Immature natural killer cell (primary cell): ENCODE results near the gene ZFP69B. TPM values are rescaled to one million over a fixed set of nuclear protein-coding genes. Genes with fewer than 3 reads are reported as not detected.

Source experiments
- DNase-seq, 3 donors: peaks; one replicate each; pipeline ENCODE4 v3.0.0; 2022; ENCODE audit warnings: mixed read lengths in 1 of 3
- H3K27ac Mint-ChIP-seq, 6 donors: one replicate each; pipeline ENCODE4 v1.8.0; 2020; ENCODE audit warnings: mixed read lengths in 6 of 6, mild to moderate bottlenecking in 5 of 6, inconsistent platforms in 4 of 6, moderate library complexity in 3 of 6
- H3K27me3 Mint-ChIP-seq, 3 donors: one replicate each; pipeline ENCODE4 v1.8.0; 2020 to 2021; ENCODE audit warnings: low read depth in 3 of 3, mild to moderate bottlenecking in 3 of 3, mixed read lengths in 3 of 3, moderate library complexity in 3 of 3, inconsistent platforms in 1 of 3
- H3K36me3 Mint-ChIP-seq, 3 donors: one replicate each; pipeline ENCODE4 v1.8.0; 2020; ENCODE audit warnings: mixed read lengths in 3 of 3, inconsistent platforms in 2 of 3, mild to moderate bottlenecking in 2 of 3
- H3K4me1 Mint-ChIP-seq, 2 donors: one replicate each; pipeline ENCODE4 v1.8.0; 2020; ENCODE audit warnings: inconsistent platforms in 2 of 2, mild to moderate bottlenecking in 2 of 2, mixed read lengths in 2 of 2, moderate library complexity in 1 of 2
- H3K4me3 Mint-ChIP-seq, 5 donors: one replicate each; pipeline ENCODE4 v1.8.0; 2020; ENCODE audit warnings: mild to moderate bottlenecking in 5 of 5, mixed read lengths in 5 of 5, inconsistent platforms in 3 of 5, moderate library complexity in 3 of 5
- H3K9me3 Mint-ChIP-seq, 6 donors: one replicate each; pipeline ENCODE4 v1.8.0; 2020; ENCODE audit warnings: mild to moderate bottlenecking in 6 of 6, mixed read lengths in 6 of 6, inconsistent platforms in 4 of 6, moderate library complexity in 3 of 6
- polyA plus RNA-seq, 3 donors: library from polyadenylated mRNA; unstranded; fragments of 300-500 nt; fragmentation: Illumina TruSeq; gene quantifications; one replicate each; pipeline ENCODE4 v1.2.3, GENCODE V29; 2021

The ZFP69B gene
- polyA plus RNA-seq, 3 donors from 2014 or later = 0.92 to 1.3 TPM; not detected in 1

DNA sequence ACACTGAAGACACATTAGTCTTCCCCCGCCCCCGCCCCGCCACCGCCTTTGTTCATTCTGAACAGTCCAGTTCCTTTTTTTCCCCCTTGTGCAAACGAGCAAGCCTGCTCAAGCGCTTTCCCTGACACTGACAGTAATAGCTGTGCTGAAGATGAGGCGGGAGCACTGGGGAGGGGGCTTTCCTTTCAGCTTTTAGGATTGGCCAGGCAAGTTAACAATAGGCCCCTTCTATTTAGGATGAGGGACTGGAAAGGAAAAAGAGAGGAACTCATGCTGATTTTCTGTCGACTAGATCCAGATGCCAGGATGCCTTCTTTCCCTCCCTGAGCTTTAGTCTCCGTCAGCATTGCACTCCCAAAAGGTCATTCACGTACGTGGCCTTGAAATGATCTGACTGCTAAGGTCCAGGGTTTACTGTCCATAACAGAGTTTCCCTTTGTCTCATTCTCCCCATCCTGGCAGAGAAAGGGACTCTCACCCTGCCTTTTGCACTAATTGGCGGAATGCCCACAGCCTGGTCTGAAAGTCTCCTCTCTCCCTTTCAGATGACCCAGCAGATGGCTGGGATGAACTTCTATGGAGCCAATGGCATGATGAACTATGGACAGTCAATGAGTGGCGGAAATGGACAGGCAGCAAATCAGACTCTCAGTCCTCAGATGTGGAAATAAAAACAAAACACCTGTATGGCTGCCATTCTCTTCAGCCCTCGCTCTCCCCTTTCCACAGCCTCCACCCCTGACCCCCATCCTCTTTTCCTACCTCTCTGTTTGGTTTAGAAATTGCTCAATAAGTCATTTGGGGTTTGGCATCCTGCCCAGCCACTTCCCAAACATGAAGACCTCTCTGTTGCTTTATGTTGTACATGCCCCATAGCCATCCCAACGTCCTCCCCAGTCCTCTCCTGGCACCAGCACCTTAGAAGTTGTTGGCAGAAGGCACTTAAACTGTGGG lies 28.6 kb upstream of the ZFP69B start:
- Mint-ChIP-seq H3K27ac (peak overlapping the region in 4 of 6 donors; percentile 10 to 45 (median 26)), H3K4me3 (no peak overlapping the region), H3K4me1 (peaks cover 6 to 8% of the 10 kb centered on the region in 2 donors), H3K36me3 (peaks cover 39 to 60% (median 40%) of the 10 kb centered on the region in 3 donors), H3K27me3 (peaks cover 0 to 5% (median 2%) of the 10 kb centered on the region in 3 donors), H3K9me3 (no peaks in the 10 kb centered on the region)
- DNase-seq = no peak

DNA sequence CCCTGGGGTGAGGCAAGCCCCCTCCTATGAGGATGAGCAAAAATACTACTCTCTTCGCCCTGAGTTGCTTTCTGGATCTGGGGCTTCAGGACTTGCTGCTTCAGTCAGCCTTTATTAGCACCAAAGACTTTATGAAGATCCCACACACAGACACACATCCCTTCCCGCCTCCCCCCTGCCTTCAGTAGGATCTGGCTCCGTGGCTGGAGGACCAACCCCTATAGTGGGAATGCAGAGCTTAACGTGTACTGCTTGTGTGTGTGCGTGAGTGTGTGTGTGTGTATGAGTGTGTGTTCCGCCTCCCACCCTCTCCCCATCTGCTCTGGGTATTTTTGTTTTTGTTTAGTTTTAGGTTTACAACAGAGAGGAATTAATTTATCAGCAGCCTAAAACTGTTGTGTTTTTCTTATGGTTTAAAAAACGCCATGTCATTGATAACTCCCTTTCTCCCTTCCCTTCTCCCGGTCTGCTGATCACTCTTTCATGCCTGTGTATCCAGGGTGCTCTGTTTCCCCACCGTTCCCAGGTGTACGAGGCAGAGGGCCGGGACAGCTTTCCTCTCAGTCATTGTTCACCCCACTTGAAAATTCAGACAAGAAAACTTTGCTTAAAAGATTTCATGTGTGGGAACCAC lies 27.5 kb upstream of the ZFP69B start:
- peaks cover 0 to 5% (median 2%) of the 10 kb centered on the region in 3 donors for H3K27me3 Mint-ChIP-seq
- DNase-seq = no peak
- H3K36me3 Mint-ChIP-seq = peaks cover 32 to 51% (median 32%) of the 10 kb centered on the region in 3 donors
- peak overlapping the region in 1 of 6 donors; percentile 67 for H3K27ac Mint-ChIP-seq
- H3K4me3 Mint-ChIP-seq = no peak overlapping the region
- H3K9me3 Mint-ChIP-seq = no peaks in the 10 kb centered on the region
- H3K4me1 Mint-ChIP-seq = peaks cover 4 to 6% of the 10 kb centered on the region in 2 donors

DNA sequence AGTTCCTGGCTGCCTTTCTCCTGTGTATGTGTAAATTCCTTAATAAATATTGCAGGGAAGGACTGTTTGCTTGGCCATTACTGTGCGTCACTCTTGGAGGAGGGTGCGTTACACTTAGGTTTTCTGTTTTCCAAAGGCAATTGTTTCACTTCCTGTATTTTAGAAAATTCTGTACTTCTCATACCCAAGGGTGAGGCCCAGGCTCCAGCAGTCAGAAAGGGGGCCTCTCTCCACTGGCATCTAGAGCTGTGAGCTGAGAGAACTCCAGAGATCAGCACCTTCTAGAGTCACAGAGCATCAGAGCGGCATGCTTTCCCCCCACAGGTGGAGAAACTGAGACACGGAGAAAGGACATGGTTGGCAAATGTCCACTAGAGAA lies 27.0 kb upstream of the ZFP69B start:
- no peak overlapping the region for H3K27ac Mint-ChIP-seq
- no peak overlapping the region for H3K4me3 Mint-ChIP-seq
- peaks cover 0 to 5% (median 2%) of the 10 kb centered on the region in 3 donors for H3K27me3 Mint-ChIP-seq
- H3K9me3 Mint-ChIP-seq = no peaks in the 10 kb centered on the region
- no peak for DNase-seq
- peaks cover 4 to 6% of the 10 kb centered on the region in 2 donors for H3K4me1 Mint-ChIP-seq
- H3K36me3 Mint-ChIP-seq = peaks cover 28 to 47% (median 28%) of the 10 kb centered on the region in 3 donors

GRCh38 chr1:40423951-40424618 lies 26.2 kb upstream of the ZFP69B start:
- no peaks in the 10 kb centered on the region for H3K9me3 Mint-ChIP-seq
- H3K27me3 Mint-ChIP-seq = peaks cover 0 to 5% (median 0%) of the 10 kb centered on the region in 3 donors
- H3K36me3 Mint-ChIP-seq = peaks cover 20 to 39% (median 20%) of the 10 kb centered on the region in 3 donors
- peak overlapping the region in 4 of 6 donors; percentile 7 to 52 (median 35) for H3K27ac Mint-ChIP-seq
- no peak overlapping the region for H3K4me3 Mint-ChIP-seq
- no peak for DNase-seq
- peaks cover 4 to 6% of the 10 kb centered on the region in 2 donors for H3K4me1 Mint-ChIP-seq

DNA sequence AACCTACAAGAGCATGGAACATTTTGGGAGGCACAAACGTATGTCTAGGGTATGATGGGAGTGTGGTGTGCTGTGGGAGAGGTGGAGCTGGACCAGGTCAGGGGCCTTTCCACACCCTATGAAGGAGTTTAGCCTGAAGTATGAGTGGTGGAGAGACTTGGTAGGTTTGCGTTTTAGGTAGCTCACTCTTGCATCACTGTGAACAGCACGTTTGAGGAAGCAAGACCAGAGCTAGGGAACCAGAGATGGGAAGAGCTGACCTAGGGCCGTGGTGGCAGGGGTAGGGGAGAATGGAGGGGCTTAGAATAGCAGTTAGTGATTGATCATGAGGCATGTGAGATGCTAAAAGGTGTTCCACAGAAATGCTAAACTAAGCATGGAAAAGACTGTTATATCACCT lies 25.1 kb upstream of the ZFP69B start:
- DNase-seq = no peak
- H3K36me3 Mint-ChIP-seq = peaks cover 18 to 34% (median 20%) of the 10 kb centered on the region in 3 donors
- peaks cover 4 to 6% of the 10 kb centered on the region in 2 donors for H3K4me1 Mint-ChIP-seq
- H3K4me3 Mint-ChIP-seq = no peak overlapping the region
- H3K27me3 Mint-ChIP-seq = peaks cover 0 to 5% (median 0%) of the 10 kb centered on the region in 3 donors
- no peaks in the 10 kb centered on the region for H3K9me3 Mint-ChIP-seq
- peak overlapping the region in 2 of 6 donors; percentile 22 to 25 for H3K27ac Mint-ChIP-seq

- peak overlapping the region in 1 of 6 donors; percentile 43 for H3K27ac Mint-ChIP-seq
- H3K4me1 Mint-ChIP-seq = peaks cover 0 to 1% of the 10 kb centered on the region in 2 donors
- no peaks in the 10 kb centered on the region for H3K9me3 Mint-ChIP-seq
- H3K4me3 Mint-ChIP-seq = no peak overlapping the region
- H3K36me3 Mint-ChIP-seq = peaks cover 0 to 4% (median under 1%) of the 10 kb centered on the region in 3 donors
- peaks cover 0 to 2% (median 0%) of the 10 kb centered on the region in 3 donors for H3K27me3 Mint-ChIP-seq
- no peak for DNase-seq
These were observed 18.9 kb upstream of the ZFP69B start for GRCh38 chr1:40431385-40431784.

DNA sequence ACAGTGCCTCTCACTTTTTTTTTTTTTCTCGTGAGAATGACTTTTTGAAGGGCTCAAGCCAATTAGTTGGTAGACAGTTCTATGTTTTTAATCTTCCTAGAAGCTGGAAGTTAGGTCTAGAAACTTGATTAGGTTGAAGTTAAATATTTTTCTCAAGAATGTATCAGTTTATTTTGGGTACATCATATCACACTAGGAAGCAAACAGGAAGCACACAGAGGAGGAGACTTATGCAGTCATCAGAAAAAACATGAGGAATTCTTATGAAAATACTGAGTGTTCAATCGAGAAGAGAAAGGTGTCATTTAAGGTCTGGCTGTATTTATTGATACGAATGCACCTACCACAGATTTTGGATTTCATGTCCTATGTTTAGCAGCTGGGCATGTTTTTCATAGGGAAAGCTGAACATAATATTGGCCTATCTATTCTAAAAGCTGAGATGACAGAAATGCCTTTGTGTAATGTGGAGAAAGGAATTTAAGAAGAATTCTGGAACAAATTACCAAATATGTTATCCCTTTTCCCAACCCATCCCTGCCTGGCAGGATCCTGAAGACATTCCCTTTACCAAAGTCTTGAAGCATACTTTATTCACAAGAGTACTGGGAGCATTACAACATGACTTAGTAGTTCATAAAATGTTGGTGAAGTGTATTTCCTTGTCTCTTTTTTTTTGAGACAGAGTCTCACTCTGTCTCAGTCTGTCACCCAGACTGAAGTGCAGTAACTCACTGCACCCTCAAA lies 17.5 kb upstream of the ZFP69B start:
- no peaks in the 10 kb centered on the region for H3K4me1 Mint-ChIP-seq
- no peak overlapping the region for H3K27ac Mint-ChIP-seq
- H3K36me3 Mint-ChIP-seq = peaks cover 0 to 3% (median 0%) of the 10 kb centered on the region in 3 donors

GRCh38 chr1:40435471-40435870 lies 14.8 kb upstream of the ZFP69B start:
- no peak overlapping the region for H3K4me3 Mint-ChIP-seq
- no peaks in the 10 kb centered on the region for H3K4me1 Mint-ChIP-seq
- peaks cover 0 to 3% (median 0%) of the 10 kb centered on the region in 3 donors for H3K27me3 Mint-ChIP-seq
- peaks cover 0 to 3% (median 0%) of the 10 kb centered on the region in 3 donors for H3K36me3 Mint-ChIP-seq
- no peak for DNase-seq
- no peaks in the 10 kb centered on the region for H3K9me3 Mint-ChIP-seq
- no peak overlapping the region for H3K27ac Mint-ChIP-seq

More for the DNA sequence above, 17.5 kb upstream of the ZFP69B start:
- Mint-ChIP-seq H3K9me3 (no peaks in the 10 kb centered on the region), H3K4me3 (no peak overlapping the region), H3K27me3 (peaks cover 0 to 2% (median 0%) of the 10 kb centered on the region in 3 donors)
- DNase-seq = no peak

DNA sequence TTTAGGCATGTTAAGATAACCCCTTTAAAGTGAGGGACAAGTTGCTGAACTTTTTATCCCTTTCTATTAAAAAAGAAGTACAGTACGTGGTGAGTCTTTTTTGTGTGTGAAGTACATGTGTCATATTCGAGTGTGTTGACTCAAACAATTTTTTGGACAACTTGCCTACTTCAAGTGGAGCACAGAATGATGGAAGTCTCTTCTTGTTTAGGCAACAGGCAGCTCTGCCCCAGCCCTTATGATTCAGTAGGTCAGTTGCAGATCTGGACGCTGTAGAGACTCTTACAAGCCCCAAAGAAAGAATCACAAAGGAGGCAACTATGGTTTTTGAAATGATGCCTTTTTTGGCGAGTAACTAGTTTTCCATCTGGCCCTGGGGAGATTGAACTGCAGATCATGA lies 14.4 kb upstream of the ZFP69B start:
- H3K36me3 Mint-ChIP-seq = peaks cover 0 to 3% (median 0%) of the 10 kb centered on the region in 3 donors
- H3K27ac Mint-ChIP-seq = no peak overlapping the region

DNA sequence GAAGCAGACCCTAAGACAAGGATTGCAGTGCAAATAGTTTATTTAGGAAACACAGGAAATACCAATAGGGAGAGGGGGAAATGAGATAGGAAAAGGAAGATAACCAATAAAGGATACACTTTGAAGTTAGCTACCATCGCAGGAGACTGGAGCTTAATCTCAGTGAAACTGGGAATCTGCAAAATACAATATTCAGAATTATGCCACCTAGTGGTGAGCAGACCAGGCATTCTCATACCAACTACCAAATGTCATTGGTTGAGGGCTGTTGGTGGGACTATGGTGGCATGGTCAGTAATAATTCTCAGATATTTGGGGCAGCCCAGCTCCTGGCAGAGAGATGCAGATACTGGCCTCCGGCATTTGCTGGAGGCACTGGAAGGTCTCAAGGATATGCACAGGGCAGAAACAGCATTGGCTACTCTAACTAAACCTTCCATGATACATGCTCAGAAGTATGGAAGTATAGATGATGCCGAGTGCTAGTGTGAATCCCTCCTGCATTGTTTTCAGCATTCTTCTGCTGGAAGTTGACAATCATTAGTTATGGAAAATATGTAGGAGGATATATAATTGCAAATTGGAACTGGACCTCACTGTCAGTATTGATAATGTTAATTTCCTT lies 11.8 kb upstream of the ZFP69B start:
- Mint-ChIP-seq H3K27ac (no peak overlapping the region), H3K4me3 (no peak overlapping the region), H3K36me3 (peaks cover 0 to 3% (median 0%) of the 10 kb centered on the region in 3 donors), H3K27me3 (peaks cover 0 to 1% (median 0%) of the 10 kb centered on the region in 3 donors), H3K9me3 (no peaks in the 10 kb centered on the region), H3K4me1 (no peaks in the 10 kb centered on the region)
- peak in 2 of 3 donors; percentile 27 to 34 for DNase-seq

More for the DNA sequence above, 14.4 kb upstream of the ZFP69B start:
- Mint-ChIP-seq H3K9me3 (no peaks in the 10 kb centered on the region), H3K4me3 (no peak overlapping the region), H3K27me3 (peaks cover 0 to 3% (median 0%) of the 10 kb centered on the region in 3 donors), H3K4me1 (no peaks in the 10 kb centered on the region)
- no peak for DNase-seq

DNA sequence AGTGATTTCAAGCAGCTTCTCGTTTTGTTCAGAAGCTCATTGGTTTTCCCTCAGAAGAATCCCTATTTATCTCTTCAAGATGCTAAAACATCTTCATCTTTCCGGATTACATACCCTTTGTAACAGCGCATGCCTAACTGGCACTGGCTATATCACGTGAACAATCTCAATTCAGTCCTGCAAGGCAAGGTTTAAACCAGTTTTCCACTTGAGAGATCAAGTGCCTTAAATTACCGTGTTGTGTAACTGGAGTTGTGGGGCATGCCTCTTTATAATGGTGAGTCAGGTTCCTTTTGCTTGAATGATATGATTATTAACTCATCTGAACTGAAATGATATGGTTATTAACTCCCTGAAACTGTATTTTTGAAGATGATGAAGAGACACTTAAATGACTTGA lies 11.0 kb upstream of the ZFP69B start:
- DNase-seq = no peak
- H3K36me3 Mint-ChIP-seq = peaks cover 0 to 3% (median 0%) of the 10 kb centered on the region in 3 donors
- peaks cover 0 to 1% (median 0%) of the 10 kb centered on the region in 3 donors for H3K27me3 Mint-ChIP-seq
- no peak overlapping the region for H3K27ac Mint-ChIP-seq
- no peaks in the 10 kb centered on the region for H3K4me1 Mint-ChIP-seq
- no peak overlapping the region for H3K4me3 Mint-ChIP-seq
- H3K9me3 Mint-ChIP-seq = no peaks in the 10 kb centered on the region

- peak overlapping the region; percentile 84 to 95 (median 91) for H3K4me3 Mint-ChIP-seq
- peaks cover 0 to 6% (median 6%) of the 10 kb centered on the region in 3 donors for H3K27me3 Mint-ChIP-seq
- peaks cover 18 to 33% (median 21%) of the 10 kb centered on the region in 3 donors for H3K36me3 Mint-ChIP-seq
- H3K4me1 Mint-ChIP-seq = peaks cover 23 to 31% of the 10 kb centered on the region in 2 donors
- peaks cover 0 to 37% (median 10%) of the 10 kb centered on the region in 6 donors for H3K9me3 Mint-ChIP-seq
- H3K27ac Mint-ChIP-seq = peak overlapping the region; percentile 46 to 87 (median 82)
- peak; percentile 50 to 55 (median 54) for DNase-seq
These were observed 390 bp downstream of the ZFP69B start for GRCh38 chr1:40450495-40451237.
